K562 (cell line): Measurements from ENCODE around the gene ATXN1. TPM values are rescaled to one million over a fixed set of nuclear protein-coding genes. Genes with fewer than 3 reads are reported as not detected.

Experiments used
- ATAC-seq: fragments of 200-7000 bp; cut with Tn5 transposase; 3 replicates; pipeline ENCODE4 v1.9.1; 2020; ENCODE audit warnings: moderate library complexity
- BruUV-seq: library from RNA; stranded (reverse); fragments of 400-500 nt; replicated peaks from 2 replicates; lab custom pipeline; 2021; lab: Mats Ljungman, UMichigan
- CTCF ChIA-PET: fragments of 300-600 bp; formaldehyde crosslinking; extraction: SDS; loops from one replicate; lab custom pipeline; 2021; ENCODE audit warnings: low intra/inter-chr PET ratio; lab: Yijun Ruan, JAX
- POLR2A ChIA-PET: fragments of 300-600, 350-650 bp; sonication (Branson Sonifier 250); formaldehyde crosslinking; extraction: SDS; loops from one replicate; lab custom pipeline; 2021; ENCODE audit warnings: antibody characterized with exemption, inconsistent platforms; lab: Yijun Ruan, JAX
- DNase-seq, 4 experiments: peaks; one replicate each; pipeline versions ENCODE4 v3.0.0 to v3.0.0-alpha.2; 2011 to 2018; ENCODE audit warnings: low spot score in 3 of 4, mixed read lengths in 3 of 4; ENCODE audit errors: extremely low read depth in 1 of 4
- FAIRE-seq: peaks from 2 replicates; lab custom pipeline; 2011; peaks lifted over from hg19 to GRCh38; lab: Jason Lieb, UNC
- H2AFZ ChIP-seq: 2 replicates; pipeline ENCODE4 v1.6.0; 2011; ENCODE audit warnings: low read depth, low read length, control low read depth, inconsistent platforms
- H3K27ac ChIP-seq: fragments of 200-600 bp; 3 replicates; pipeline ENCODE4 v1.8.0; 2011; ENCODE audit warnings: low read depth, mild to moderate bottlenecking, control low read depth, inconsistent platforms, low read length, moderate library complexity, mixed read lengths; ENCODE audit errors: extremely low read depth
- H3K27me3 ChIP-seq, 2 experiments: fragments of 300-600 bp in 1 of 2; 2 replicates in 1 of 2; 3 replicates in 1 of 2; pipeline versions ENCODE4 v1.6.0 to v1.8.0; 2011; ENCODE audit warnings: inconsistent platforms in 2 of 2, low read length in 2 of 2, mild to moderate bottlenecking in 1 of 2, mixed read lengths in 1 of 2, moderate library complexity in 1 of 2; ENCODE audit not compliant: control insufficient read depth in 2 of 2, insufficient read depth in 2 of 2
- H3K36me3 ChIP-seq: fragments of 300-600 bp; 3 replicates; pipeline ENCODE4 v1.8.0; 2011; ENCODE audit warnings: mild to moderate bottlenecking, low read length, inconsistent platforms; ENCODE audit not compliant: control insufficient read depth, insufficient read depth
- H3K4me1 ChIP-seq, 2 experiments: fragments of 200-600 bp in 1 of 2; replicated peaks in 1 of 2; 2 replicates in 1 of 2; 3 replicates in 1 of 2; pipeline versions ENCODE4 v1.5.1 to v1.8.0; 2011; ENCODE audit warnings: inconsistent platforms in 2 of 2, low read length in 2 of 2, mild to moderate bottlenecking in 1 of 2, mixed read lengths in 1 of 2, moderate library complexity in 1 of 2; ENCODE audit not compliant: control insufficient read depth in 2 of 2, insufficient read depth in 2 of 2
- H3K4me2 ChIP-seq: 2 replicates; pipeline ENCODE4 v1.6.1; 2011; ENCODE audit warnings: low read length, control low read depth, inconsistent platforms, mixed read lengths; ENCODE audit not compliant: insufficient read depth
- H3K4me3 ChIP-seq: fragments of 200-600 bp; sonication (generic), shearing (Covaris generic); 2 replicates; pipeline ENCODE4 v1.5.1; 2016; ENCODE audit warnings: control low read depth, inconsistent platforms
- H3K79me2 ChIP-seq: fragments of 200-600 bp; 3 replicates; pipeline ENCODE4 v1.8.0; 2011; ENCODE audit warnings: low read length, inconsistent platforms; ENCODE audit not compliant: control insufficient read depth, insufficient read depth
- H3K9ac ChIP-seq, 2 experiments: 2 replicates each; pipeline versions ENCODE4 v1.6.0 to v1.6.1; 2011; ENCODE audit warnings: low read depth in 2 of 2, low read length in 2 of 2, control low read depth in 1 of 2, inconsistent platforms in 1 of 2, mild to moderate bottlenecking in 1 of 2, mixed read lengths in 1 of 2; ENCODE audit not compliant: insufficient read depth in 1 of 2
- H3K9me1 ChIP-seq: one replicate; pipeline ENCODE4 v1.6.0; 2011; ENCODE audit warnings: inconsistent platforms, mild to moderate bottlenecking, low read length, moderate library complexity; ENCODE audit not compliant: control insufficient read depth, insufficient read depth
- H3K9me3 ChIP-seq: replicated peaks from 2 replicates; pipeline ENCODE4 v1.5.1; 2011; ENCODE audit warnings: low read depth, low read length, inconsistent platforms; ENCODE audit not compliant: control insufficient read depth, insufficient read depth
- H4K20me1 ChIP-seq: replicated peaks from 2 replicates; pipeline ENCODE4 v1.6.1; 2011; ENCODE audit warnings: low read length, inconsistent platforms, mixed read lengths; ENCODE audit not compliant: control insufficient read depth, insufficient read depth
- CBX5 ChIP-seq: IDR thresholded peaks from 2 replicates; pipeline ENCODE4 v1.6.1; 2014; ENCODE audit warnings: low read depth, borderline replicate concordance
- GABPB2 ChIP-seq: fragments of 250-450 bp; sonication (Bioruptor Pico); conservative IDR thresholded peaks from 2 replicates; pipeline ENCODE4 v1.5.1; 2021; ENCODE audit warnings: mild to moderate bottlenecking
- HDAC8 ChIP-seq: fragments of 450-650 bp; IDR thresholded peaks from 2 replicates; pipeline ENCODE4 v1.6.1; 2016; ENCODE audit warnings: mild to moderate bottlenecking, missing genetic modification characterization, moderate library complexity, missing compliant biosample characterization
- ZBTB17 ChIP-seq: fragments of 450-650 bp; formaldehyde crosslinking; IDR thresholded peaks from 2 replicates; pipeline ENCODE4 v1.4.0; 2020; ENCODE audit warnings: mild to moderate bottlenecking
- WGBS: fragments of 100-300 bp; shearing (Covaris generic); methylation state at CpG from one replicate; pipeline ENCODE4 v1.1.6; 2016; ENCODE audit warnings: low coverage, mixed read lengths; ENCODE audit not compliant: insufficient coverage; ENCODE audit errors: missing lambda C conversion rate; 5-methylcytosine and 5-hydroxymethylcytosine counted together
- in situ Hi-C: fragments of 300-500 bp; cut with MboI; formaldehyde crosslinking; loops from 4 replicates; pipeline ENCODE4 v1.15.0; 2018; ENCODE audit warnings: inconsistent platforms, mixed read lengths
- intact Hi-C: fragments of 100-400 bp; cut with micrococcal nuclease; formaldehyde crosslinking; loops from 2 replicates; pipeline ENCODE4 v1.14.2; 2022
- polyA plus RNA-seq, 8 experiments: library from polyadenylated mRNA; depleted of rRNA in 4 of 8; stranded (reverse) in 5 of 8; unstranded in 3 of 8; fragments of >200 nt; fragmentation: Nextera tagmentation in 2 of 8; fragmentation: Illumina TruSeq in 1 of 8; extraction: Ambion mirVana in 2 of 8; extraction: Trizol in 1 of 8; gene quantifications; 2 replicates each; pipeline versions ENCODE4 v1.2.1 to v1.2.3, GENCODE V29; 2011 to 2014; ENCODE audit warnings: inconsistent platforms in 1 of 8, missing spikeins in 1 of 8
- total RNA-seq, 7 experiments: library from RNA; depleted of rRNA in 6 of 7; stranded (reverse); fragments of >200 nt in 6 of 7; fragmentation: Illumina TruSeq in 2 of 7; extraction: Trizol in 2 of 7; gene quantifications; 2 replicates each; pipeline versions ENCODE4 v1.2.1 to v1.2.3, GENCODE V29; 2011 to 2021; ENCODE audit warnings: low replicate concordance in 1 of 7
- TF ChIP-seq, protein P1 (sequence below): fragments of 450-650 bp; IDR thresholded peaks from 2 replicates; pipeline ENCODE4 v1.6.1; 2018; ENCODE audit warnings: mild to moderate bottlenecking, low read depth; ENCODE audit not compliant: partially characterized antibody

The ATXN1 gene
- total and polyA plus RNA-seq, 9 of the 15 experiments (the other 6 are each of a cell fraction or from before 2014, with no cell fraction given): under 0.01 to 1.2 (median 0.58) TPM

DNA sequence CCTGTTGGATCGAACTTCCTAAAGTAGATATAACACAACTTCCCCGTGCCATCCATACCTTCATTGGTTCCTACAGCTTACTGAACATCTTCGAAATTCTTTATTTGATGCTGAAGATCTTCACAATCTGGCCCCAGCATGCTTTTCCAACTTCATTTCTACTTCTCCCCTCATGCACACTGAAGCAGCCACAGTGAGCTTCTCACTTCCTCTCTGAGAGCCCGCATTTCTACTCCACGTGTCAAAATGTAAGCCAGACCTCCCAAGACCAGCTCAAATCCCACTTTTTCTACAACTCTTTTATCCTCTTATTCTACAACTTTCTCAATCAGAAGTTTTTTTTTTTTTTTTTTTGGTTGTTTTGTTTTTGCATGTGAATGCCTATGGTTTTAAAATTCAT is 268.1 kb downstream of the ATXN1 start:
- H3K4me3 ChIP-seq: no peak overlapping the region
- no peak overlapping the region for H3K27ac ChIP-seq
- no peaks in the 10 kb centered on the region for H3K79me2 ChIP-seq
- no peak for TF ChIP-seq GABPB2 (CRISPR knock-in tag)
- TF ChIP-seq, protein P1, sequence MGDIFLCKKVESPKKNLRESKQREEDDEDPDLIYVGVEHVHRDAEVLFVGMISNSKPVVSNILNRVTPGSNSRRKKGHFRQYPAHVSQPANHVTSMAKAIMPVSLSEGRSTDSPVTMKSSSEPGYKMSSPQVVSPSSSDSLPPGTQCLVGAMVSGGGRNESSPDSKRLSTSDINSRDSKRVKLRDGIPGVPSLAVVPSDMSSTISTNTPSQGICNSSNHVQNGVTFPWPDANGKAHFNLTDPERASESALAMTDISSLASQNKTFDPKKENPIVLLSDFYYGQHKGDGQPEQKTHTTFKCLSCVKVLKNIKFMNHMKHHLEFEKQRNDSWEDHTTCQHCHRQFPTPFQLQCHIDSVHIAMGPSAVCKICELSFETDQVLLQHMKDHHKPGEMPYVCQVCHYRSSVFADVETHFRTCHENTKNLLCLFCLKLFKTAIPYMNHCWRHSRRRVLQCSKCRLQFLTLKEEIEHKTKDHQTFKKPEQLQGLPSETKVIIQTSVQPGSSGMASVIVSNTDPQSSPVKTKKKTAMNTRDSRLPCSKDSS: no peak
- no peak for TF ChIP-seq ZBTB17 (CRISPR knock-in tag)
- no peak for TF ChIP-seq HDAC8
- no peak for TF ChIP-seq CBX5
- intact Hi-C loops (no loop called here), in situ Hi-C loops (no loop called here)
- no peaks in the 10 kb centered on the region for H3K9me1 ChIP-seq
- BruUV-seq: no TSS peak
- 0% methylated on average over 5 of the region's 5 CpGs for WGBS
- DNase-seq (no peak), FAIRE-seq (no peak), ATAC-seq (no peak)
- no peaks in the 10 kb centered on the region for H3K4me1 ChIP-seq
- no peaks in the 10 kb centered on the region for H3K36me3 ChIP-seq
- no peak overlapping the region for H2AFZ ChIP-seq
- H3K4me2 ChIP-seq: no peak overlapping the region
- H4K20me1 ChIP-seq: no peaks in the 10 kb centered on the region
- ChIA-PET CTCF (no interaction called here), POLR2A (no interaction called here)
- H3K9ac ChIP-seq: no peak overlapping the region
- peaks cover 3 to 4% of the 10 kb centered on the region in 2 experiments; a peak in 2 of 5 replicates for H3K27me3 ChIP-seq
- no peaks in the 10 kb centered on the region for H3K9me3 ChIP-seq
